MCF 10A (cell line): ENCODE results near the gene GNAI3. TPM values are rescaled to one million over a fixed set of nuclear protein-coding genes. Genes with fewer than 3 reads are reported as not detected.
A peak's percentile ranks its signal among the peaks of the same experiment; 100 is the strongest.

Source experiments
- BruUV-seq: library from RNA; stranded (reverse); fragments of 400-500 nt; replicated peaks from 2 replicates; lab custom pipeline; 2021; lab: Mats Ljungman, UMichigan
- CTCF ChIA-PET: fragments of 300-600 bp; sonication (Branson Sonifier 250); formaldehyde crosslinking; extraction: SDS; loops from one replicate; lab custom pipeline; 2021; ENCODE audit warnings: antibody characterized with exemption, inconsistent platforms; lab: Yijun Ruan, JAX
- POLR2A ChIA-PET: fragments of 300-600, 350-650 bp; sonication (Branson Sonifier 250); formaldehyde crosslinking; extraction: SDS; loops from one replicate; lab custom pipeline; 2020; ENCODE audit warnings: antibody characterized with exemption, inconsistent platforms; lab: Yijun Ruan, JAX
- DNase-seq: peaks from one replicate; pipeline ENCODE4 v3.0.0-alpha.2; 2018; ENCODE audit not compliant: unreplicated experiment
- H3K27ac Mint-ChIP-seq: one replicate; pipeline ENCODE4 v1.8.0; 2022; ENCODE audit warnings: mild to moderate bottlenecking, low read depth, mixed read lengths; ENCODE audit not compliant: unreplicated experiment
- H3K27me3 Mint-ChIP-seq: one replicate; pipeline ENCODE4 v1.8.0; 2022; ENCODE audit warnings: mixed read lengths; ENCODE audit not compliant: insufficient read depth, unreplicated experiment
- H3K36me3 Mint-ChIP-seq: one replicate; pipeline ENCODE4 v1.8.0; 2022; ENCODE audit warnings: mild to moderate bottlenecking, moderate library complexity, mixed read lengths; ENCODE audit not compliant: insufficient read depth, unreplicated experiment
- H3K4me1 Mint-ChIP-seq: one replicate; pipeline ENCODE4 v1.8.0; 2022; ENCODE audit warnings: mixed read lengths; ENCODE audit not compliant: insufficient read depth, unreplicated experiment
- H3K4me3 Mint-ChIP-seq: one replicate; pipeline ENCODE4 v1.8.0; 2022; ENCODE audit warnings: mild to moderate bottlenecking, moderate library complexity, mixed read lengths; ENCODE audit not compliant: unreplicated experiment
- H3K9me3 Mint-ChIP-seq: one replicate; pipeline ENCODE4 v1.8.0; 2022; ENCODE audit warnings: mixed read lengths; ENCODE audit not compliant: unreplicated experiment
- CTCF ChIP-seq: fragments of 200-600 bp; IDR thresholded peaks from one replicate; pipeline ENCODE4 v1.8.0; 2022; ENCODE audit warnings: antibody characterized with exemption, mild to moderate bottlenecking; ENCODE audit not compliant: unreplicated experiment
- intact Hi-C: fragments of 100-400 bp; cut with micrococcal nuclease; formaldehyde crosslinking; loops from 2 replicates; pipeline ENCODE4 v1.14.1; 2022
- total RNA-seq: library from RNA; stranded (reverse); gene quantifications from 2 replicates; pipeline ENCODE4 v1.2.3, GENCODE V29; 2022

The GNAI3 gene
- total RNA-seq, 1 experiment from 2014 or later: 8.0 TPM

GRCh38 chr1:109655615-109656519 is 107.5 kb downstream of the GNAI3 start, which contains the start of gene GSTM4:
TSS of gene GSTM4 (plus strand) at chr1:109656099. CDS start at chr1:109656390, 291 bp downstream.
- Mint-ChIP-seq H3K27me3 (peaks cover 32% of the 10 kb centered on the region), H3K4me3 (peak within 1 kb of the TSS; percentile 81), H3K36me3 (peaks cover 6% of the 10 kb centered on the region), H3K27ac (peak within 1 kb of the TSS; percentile 67), H3K4me1 (no peaks in the 10 kb centered on the region), H3K9me3 (no peaks in the 10 kb centered on the region)
- no TSS peak for BruUV-seq
- no peak for TF ChIP-seq CTCF
- ChIA-PET CTCF (interaction anchor here (0.6 to 4.0 kb wide), 11 partner anchors 12 to 445 kb away, joined by 3 to 28 read pairs (median 4); partner anchors contain the start of genes AHCYL1 and CYB561D1), POLR2A (interaction anchor here (1.1 to 2.2 kb wide), 3 partner anchors 107 to 118 kb away, joined by 3 to 9 read pairs (median 6); partner anchors contain the start of gene GNAI3)
- peak; percentile 52 for DNase-seq
- intact Hi-C loops: no loop called here

- TF ChIP-seq CTCF: no peak
- no peaks in the 10 kb centered on the region for H3K9me3 Mint-ChIP-seq
- BruUV-seq: no TSS peak
- DNase-seq: no peak
- CTCF ChIA-PET: interaction anchor here (1.0 to 4.0 kb wide), 4 partner anchors 13 to 327 kb away, joined by 3 to 28 read pairs (median 5); partner anchors contain the start of gene AHCYL1
- H3K4me1 Mint-ChIP-seq: no peaks in the 10 kb centered on the region
- POLR2A ChIA-PET: interaction anchor here (0.6 to 2.2 kb wide), 2 partner anchors 109 to 651 kb away, joined by 3 to 9 read pairs; partner anchors contain the start of gene GNAI3
- no peak overlapping the region for H3K27ac Mint-ChIP-seq
- H3K36me3 Mint-ChIP-seq: no peaks in the 10 kb centered on the region
- no peak overlapping the region for H3K4me3 Mint-ChIP-seq
- intact Hi-C loops: no loop called here
- peaks cover 23% of the 10 kb centered on the region for H3K27me3 Mint-ChIP-seq
Observed at GRCh38 chr1:109657395-109657794, 109.0 kb downstream of the GNAI3 start.

- CTCF ChIA-PET: interaction anchor here (0.6 to 1.2 kb wide), 6 partner anchors 9 to 327 kb away, joined by 3 to 8 read pairs (median 3); partner anchors contain the start of gene AHCYL1
- Mint-ChIP-seq H3K36me3 (no peaks in the 10 kb centered on the region), H3K27ac (no peak overlapping the region), H3K4me1 (no peaks in the 10 kb centered on the region), H3K9me3 (no peaks in the 10 kb centered on the region), H3K4me3 (no peak overlapping the region), H3K27me3 (peaks cover 22% of the 10 kb centered on the region)
- intact Hi-C loops: no loop called here
- no peak for TF ChIP-seq CTCF
- POLR2A ChIA-PET: interaction anchor here (0.6 to 0.7 kb wide), 2 partner anchors 12 to 650 kb away, joined by 3 to 4 read pairs; no protein-coding TSS in a partner anchor
- BruUV-seq: no TSS peak
- DNase-seq: no peak
Observed at GRCh38 chr1:109657970-109658369, 109.6 kb downstream of the GNAI3 start.
